ELR (cell line): ENCODE data around the gene GDF3.
"Not testable (repeated sequence)": the region's sequence is repeated elsewhere in the genome, so short reads cannot be mapped to it uniquely, and the experiment has no call there.

Experiments used
- DNase-seq: peaks from one replicate; pipeline ENCODE4 v3.0.0-alpha.2; 2015; ENCODE audit warnings: low read depth

GDF3 gene

DNA sequence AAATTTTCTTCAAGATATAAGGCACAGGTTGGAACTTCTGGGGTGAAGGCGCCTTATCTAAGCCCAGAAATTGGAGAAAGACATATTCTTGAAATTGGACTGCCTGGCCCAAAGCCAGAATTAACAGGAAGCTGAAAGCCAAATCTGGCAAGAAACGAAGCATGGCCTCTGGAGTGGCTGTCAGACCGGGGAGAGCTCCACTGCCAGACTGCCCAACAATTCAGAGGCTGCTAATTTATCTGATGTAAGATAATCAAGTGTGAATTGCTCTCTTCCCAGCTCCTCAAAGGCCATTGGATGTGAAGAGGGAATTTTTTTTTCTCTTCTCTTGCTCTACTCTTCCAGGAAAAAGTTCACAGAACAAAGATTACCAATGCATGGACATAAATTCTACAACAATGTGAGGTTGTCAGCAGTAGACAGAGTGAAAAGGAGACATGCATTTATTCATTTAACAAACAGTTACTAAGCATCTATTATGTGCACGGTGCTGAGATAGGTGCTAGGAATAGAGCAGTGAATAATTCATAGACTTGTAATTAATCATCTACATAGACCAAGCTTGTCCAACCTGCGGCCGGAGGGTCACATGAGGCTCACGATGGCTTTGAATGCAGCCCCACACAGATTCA, at the start of gene GDF3:
GDF3 (minus strand) TSS at position 210 of the 632 bp plus-strand sequence; CDS start at position 163, 47 bp downstream.
- DNase-seq, result no peak

DNA sequence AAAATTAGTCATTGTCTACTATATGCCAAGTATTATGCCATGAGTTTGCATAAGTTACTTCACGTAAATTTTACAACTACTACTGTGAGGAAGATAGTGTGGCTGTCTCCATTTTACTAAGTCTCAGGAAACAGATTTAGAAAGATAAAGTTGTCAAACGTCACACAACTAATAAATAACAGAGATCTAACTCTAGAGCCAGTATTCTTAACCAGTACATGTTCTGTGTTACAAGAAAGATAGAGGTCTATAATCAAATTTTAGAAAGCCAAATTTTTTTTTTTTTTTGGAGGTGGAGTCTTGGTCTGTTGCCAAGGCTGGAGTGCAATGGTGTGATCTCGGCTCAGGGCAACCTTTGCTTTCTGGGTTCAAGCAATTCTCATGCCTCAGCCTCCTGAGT, 37.4 kb upstream of the GDF3 start:
- DNase-seq, result no peak

DNA sequence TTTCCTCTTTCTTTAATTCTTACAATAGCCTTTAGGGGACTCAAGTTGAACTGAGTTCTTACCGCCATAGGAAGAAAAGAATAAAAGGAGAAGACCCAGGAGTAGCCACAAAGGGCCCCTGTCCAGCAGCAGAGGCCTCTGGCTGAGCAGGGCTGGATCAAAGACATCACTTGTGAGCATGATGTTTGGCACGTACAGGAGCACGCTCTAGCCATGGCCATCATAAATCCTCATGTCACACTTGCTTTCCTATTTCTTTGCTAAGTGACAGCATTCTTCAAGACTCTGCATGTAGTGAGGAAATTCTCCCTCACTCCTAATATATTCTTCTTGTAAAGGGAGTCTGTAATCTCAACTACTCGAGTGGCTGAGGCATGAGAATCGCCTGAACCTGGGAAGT, 35.9 kb upstream of the GDF3 start:
- DNase-seq, result no peak

DNA sequence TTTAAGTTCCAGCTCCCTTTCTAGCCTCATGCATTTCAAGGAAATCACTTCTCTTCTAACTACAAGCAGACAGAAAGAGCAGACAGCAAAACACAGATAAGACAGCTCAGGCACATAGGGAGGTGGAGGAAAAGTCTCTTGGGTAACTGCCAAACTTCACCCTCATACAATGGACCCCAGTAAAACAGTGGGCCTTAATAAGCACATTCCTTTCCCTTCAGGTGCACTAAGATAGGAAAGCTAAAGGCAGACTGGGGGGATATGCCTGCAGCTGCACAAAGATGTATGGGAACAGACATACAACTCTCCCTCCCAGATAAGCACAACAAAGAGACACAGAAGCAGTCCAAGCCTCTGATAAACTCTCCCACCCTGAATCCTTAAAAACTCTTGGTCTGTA, 35.4 kb upstream of the GDF3 start:
- DNase-seq, result not testable (repeated sequence)

DNA sequence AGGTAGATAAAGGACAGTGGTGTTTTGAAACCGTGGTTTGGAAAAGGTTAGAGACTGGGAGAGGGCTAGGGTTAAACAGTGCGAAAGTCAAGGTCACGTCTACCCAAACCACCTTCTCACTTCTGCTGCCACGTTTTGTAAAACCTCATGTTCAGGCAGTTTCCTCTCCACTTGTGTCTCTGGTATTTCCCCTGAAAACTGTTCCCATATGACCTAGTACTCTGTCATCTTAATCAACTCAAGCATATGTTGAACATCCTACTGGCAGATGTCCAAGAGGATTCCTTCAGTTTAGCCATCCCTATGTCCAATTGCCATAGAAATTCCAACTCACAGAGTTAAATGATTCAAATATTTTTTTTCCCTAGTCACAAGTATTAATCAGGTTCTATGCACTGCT, 34.2 kb upstream of the GDF3 start:
- DNase-seq, result peak; percentile 26

DNA sequence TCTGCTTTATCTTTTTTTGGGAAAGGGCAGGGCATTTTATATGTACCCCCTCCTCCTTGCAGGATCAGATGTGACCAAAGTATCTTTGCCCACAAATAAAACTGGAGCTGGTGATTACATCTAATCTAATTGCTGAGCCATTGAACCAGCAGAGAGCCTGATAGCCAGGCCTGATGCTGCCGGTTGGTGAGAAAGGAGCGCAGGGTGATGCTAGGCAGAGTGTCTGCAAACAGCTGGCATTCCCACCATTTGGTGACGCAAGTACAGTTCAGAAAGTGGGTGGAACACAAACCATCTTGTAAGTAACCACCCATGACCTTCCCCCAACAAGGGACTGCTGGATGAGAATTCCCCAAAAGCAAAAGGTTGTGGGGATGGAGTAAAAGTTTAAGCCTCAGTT, 28.4 kb upstream of the GDF3 start:
- no peak for DNase-seq

DNA sequence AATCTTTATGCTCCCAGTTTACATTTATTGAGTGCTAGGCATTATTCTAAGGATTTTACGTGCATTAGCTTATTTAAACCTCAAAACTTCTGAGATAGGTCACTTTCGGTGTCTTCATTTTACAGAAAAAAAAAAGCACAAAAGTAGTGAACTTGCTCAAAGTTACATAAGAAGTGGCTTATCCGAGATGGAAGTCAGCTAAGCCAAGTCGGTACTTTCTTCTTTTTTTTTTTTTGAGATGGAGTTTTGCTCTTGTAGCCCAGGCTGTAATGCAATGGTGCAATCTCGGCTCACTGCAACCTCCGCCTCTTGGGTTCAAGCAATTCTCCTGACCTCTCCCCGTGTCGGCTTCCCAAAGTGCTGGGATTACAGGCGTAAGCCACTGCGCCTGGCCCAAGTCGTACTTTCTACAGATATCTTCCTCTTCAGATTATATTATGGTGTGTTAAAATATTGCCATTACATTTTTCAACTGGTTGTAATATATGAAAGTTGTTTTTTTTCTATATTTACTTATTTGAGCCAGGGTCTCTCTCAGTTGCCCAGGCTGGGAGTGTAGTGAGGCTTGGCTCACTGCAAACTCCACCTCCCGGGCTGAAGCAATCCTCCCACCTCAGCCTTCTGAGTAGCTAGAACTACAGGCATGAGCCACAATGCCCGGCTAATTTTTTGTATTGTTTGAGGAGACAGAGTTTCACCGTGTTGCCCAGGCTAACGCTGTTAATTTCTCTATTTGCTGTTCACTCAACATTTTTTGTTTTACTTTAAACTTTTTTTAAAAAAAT, 24.6 kb upstream of the GDF3 start:
- no peak for DNase-seq

DNA sequence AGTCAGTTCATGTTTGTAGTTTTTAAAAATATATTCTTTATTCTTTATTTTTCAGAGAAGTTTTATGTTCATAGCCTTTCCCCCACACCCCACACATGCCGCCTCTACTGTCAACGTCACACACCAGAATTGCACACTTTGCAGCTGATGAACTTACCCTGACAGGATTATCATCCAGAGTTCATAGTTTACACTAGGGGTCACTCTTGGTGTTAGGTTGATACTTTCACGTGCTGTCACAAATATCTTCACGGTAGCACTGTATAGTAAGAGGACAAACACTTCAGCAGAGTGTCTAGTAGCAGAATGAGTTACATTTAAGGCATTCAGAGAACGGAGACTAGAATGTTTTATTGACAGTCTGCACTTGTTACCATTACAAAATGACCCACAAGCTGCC, 20.8 kb upstream of the GDF3 start:
- DNase-seq, result peak; percentile 19

DNA sequence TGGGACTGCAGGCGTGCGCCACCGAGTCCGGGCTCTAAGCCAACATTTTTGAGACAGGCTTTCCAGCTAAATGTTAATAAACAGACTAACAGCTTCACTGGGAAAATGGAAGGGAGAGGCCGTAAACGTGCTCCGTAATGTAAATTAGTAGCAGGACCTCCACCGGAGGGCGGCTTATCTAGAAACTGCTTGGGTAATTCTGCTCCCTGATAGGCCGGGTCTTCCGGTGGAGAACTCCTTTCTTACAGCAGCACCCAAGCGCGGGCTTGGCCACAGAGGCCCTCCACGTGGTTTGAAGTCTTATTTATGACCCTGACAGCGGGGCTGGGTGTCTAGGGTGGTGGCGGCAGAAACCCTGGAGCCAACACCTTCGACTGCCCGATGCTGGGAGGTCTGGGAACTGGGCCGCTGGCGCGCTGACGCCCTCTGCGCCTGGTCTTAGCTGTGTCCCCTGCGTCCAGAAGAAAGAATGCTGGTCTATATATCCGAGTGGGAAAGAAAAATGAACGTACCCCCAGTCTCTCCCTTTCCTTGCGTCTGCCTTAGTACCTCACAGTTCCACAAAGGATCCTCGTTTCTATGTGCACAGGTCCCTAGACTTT, 17.4 kb upstream of the GDF3 start:
- no peak for DNase-seq

DNA sequence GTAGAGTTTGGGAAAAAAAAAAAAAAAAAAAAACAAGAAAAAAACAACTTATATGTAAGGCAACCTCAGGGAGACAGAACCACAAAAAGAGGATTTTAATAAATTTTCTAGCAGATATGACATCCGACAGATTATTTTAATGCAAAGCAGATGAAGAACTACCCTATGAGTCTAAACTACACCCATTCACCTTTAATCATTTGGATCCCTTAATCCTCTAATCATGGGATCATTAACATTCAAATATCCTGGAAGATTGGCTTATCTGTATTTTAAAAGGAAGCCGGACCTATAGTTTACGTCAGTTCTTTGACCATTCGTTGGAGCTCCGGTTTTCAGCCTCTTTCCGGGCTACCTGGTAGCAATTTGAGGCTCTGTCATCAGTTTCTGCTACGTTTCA, 15.6 kb upstream of the GDF3 start, which contains the start of gene DPPA3:
DPPA3 (plus strand) TSS at position 301 of the 400 bp plus-strand sequence. CDS start 138 bp downstream, outside the sequence.
- no peak for DNase-seq

DNA sequence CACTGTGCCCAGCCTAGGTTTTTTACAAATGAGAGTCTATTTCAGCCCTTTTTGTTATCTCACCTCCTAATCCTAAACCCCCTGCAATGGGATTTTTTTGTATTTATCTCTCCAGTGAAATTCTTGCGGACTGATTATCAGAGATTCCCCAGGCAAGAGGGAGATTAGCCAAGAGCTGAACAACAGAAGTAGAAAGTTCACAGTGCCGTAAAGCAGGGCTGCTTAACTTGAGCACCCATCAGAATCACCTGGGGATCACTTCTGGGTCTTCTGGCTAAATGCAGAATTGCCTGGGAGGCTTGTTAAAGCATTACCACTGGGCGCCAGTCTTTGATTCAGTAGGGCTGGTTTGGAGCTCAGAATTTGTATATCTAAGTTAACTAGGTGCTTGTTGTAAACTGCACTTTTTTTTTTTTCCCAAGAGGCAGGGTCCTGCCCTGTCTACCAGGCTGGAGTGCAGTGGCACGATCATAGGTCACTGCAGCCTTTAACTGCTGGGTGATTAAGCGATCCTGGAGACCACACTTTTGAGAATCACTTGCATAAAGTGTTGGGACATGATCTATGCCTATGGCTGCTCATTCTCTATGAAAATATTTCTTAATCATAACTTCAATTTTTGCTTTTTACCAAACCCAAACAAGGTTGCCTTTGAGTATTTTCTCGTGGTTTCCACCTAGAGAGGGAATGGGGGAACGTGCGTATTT, 14.5 kb upstream of the GDF3 start:
- DNase-seq, result no peak

DNA sequence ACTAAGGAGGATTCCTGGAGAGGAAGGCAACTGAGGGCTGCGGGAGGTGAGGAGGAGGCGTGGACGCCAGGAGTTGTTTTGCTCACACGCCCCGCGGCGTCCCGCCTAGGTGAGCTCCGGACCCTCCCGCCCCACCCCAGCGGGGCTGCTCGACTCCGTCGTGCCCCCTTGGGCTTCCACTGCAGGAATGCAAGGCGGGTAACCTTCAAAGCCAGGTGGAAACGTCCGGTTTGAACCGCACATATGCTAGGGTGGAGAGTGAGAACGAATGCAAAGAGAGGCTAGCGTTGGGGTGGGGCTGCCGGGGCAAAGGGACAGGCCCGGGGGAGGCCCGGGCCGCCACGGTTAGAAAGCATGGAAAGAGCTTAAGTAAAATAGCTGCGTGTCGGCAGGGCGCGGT, 10.3 kb upstream of the GDF3 start:
- DNase-seq, result no peak

DNA sequence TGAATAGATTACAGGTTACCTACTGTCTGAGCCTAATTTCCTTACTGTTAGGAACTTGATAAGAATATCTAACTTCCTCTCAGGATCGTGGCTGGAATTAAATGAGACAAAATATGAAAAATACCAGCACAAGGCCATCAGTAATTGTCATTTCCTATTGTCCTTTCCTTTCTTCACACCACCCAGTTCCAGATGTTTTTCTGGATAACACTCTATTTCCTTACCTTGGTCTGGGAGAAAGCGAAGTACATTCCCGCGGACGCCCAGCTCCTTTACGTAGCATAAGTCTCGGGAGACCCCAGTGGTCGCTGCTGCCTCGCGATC, 376 bp downstream of the GDF3 start:
- no peak for DNase-seq

DNA sequence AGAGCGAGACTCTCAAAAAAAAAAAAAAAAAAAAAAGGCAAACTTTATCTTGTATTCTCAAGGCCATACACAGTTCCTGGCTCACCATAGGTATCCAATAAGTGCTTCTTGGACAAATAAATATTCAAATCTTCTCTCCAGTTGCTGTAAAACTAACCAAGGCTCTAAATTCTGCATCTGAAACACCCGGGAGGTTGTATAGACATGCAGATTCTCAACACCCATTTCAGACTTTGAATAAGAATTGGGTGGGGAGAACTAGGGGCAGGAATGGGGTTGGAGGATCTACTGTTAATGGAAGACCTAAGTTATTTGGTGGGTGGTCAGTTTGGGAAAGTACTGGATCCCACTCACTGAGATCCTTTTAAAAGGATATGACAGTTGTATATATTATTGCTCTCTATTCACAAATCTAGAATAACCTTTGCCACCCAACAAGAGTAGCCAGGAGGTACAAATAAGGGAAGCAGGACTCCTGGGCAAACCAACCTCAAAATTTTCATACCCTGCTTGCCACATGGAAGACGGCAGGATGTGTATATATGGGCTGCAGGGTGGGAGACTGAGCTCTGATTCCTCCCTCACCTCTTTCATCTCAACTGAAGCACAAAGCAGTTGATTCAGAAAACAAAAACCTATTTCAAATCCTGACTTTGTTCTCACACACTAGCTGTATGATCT, 879 bp downstream of the GDF3 start:
- DNase-seq, result no peak

DNA sequence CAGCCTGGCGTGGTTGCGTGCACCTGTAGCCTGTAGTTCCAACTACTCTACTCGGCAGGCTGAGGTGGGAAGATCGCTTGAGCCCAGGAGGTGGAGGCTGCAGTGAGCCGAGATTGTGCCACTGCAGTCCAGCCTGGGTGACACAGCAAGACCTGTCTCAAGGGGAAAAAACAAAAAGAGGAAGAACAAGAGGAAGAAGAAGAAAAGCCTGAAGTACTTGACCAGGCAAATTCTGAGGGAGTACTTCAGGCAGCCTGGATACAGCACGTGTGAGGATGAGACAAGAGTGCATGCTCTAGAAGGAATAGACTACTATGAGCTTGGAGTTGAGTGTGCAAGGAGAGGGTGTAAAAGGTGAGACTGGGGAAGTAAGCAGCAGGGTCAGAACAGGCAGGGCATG, 1.8 kb downstream of the GDF3 start:
- DNase-seq, result no peak

DNA sequence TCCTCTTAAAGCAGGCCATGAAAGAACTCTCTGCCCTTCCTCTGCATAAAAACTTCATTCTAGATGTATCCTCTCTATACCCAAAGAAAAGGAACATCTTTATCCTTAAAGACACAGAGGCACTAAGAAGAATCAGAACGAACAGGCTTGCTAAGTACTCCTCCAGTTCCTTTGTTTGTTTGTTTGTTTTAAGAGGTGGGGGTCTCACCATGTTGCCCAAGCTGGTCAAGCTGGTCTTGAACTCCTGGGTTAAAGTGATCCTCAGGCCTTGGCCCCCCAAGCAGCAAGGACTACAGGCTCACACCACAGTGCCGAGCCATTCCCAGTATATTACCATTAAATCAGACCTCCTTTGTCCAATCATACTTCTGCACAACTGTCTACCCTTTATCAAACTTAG, 14.0 kb downstream of the GDF3 start:
- no peak for DNase-seq

DNA sequence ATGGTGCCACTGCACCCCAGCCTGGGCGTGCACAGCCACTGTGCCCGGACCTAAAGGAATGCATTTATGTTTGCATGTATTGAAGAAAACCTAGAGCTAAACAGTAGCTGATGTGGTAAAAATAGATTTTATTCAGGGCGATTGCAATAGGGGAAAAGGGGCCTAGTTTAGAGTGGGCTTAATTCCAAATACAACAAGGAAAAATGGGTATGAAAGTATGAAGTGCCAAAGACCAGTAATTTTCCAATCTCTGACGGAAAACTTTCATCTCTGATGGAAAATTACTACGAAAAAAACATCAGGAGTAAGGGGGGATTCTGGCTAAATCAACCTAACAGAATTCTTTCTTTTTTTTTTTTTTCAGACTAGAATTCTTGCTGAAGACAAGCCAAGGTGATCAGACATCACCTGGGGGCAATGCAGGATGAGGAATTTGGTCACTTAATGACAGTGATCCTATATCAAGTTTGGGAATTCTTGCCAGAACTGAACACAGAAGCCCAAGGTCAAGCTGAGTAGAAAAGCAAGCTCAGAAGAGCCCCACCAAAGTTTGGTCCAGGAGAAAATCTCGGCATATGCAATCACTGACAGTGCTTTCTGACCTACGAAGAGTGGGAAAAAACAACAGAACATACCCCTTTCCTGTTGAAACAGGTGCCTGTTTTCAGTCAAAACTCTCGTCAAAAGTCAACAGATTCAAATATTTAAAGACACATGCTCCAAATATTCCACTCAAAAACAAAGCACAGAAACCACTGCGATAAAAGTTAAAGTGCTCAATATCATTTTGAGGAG, 16.1 kb downstream of the GDF3 start:
- no peak for DNase-seq

DNA sequence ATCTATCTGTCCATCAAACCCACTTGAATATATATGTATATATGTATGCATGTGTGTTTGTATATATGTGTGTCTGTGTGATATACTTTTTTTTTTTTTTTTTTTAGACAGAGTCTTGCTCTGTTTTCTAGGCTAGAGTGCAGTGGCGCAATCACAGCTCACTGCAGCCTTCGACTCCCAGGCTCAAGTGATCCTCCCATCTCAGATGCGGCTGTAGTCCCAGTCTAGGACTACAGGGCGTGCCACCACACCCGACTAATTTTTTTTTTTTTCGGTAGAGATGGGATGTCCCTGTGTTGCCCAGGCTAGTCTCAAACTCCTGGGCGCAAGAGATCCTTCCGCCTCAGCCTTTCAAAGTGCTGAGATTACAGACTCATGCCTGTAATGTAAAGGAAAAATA, 16.8 kb downstream of the GDF3 start:
- no peak for DNase-seq

DNA sequence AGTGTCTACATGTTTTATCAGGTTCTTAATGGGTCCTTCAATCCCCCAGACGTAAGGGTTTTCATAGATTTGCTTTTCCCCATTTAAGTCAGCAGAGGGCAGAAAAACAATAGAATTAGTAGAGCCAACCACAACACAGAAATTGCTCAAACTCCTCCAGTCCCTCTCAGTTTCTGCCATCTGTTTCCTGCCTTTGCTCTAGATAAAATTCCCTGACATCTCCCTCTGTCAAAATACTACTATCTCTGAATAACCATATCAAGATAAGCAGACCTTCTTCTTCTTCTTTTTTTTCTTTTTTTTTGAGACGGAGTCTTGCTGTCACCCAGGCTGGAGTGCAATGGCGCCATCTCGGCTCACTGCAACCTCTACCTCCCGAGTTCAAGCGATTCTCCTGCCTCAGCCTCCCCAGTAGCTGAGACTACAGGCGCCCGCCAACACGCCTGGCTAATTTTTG, 18.1 kb downstream of the GDF3 start:
- DNase-seq, result peak; percentile 60

DNA sequence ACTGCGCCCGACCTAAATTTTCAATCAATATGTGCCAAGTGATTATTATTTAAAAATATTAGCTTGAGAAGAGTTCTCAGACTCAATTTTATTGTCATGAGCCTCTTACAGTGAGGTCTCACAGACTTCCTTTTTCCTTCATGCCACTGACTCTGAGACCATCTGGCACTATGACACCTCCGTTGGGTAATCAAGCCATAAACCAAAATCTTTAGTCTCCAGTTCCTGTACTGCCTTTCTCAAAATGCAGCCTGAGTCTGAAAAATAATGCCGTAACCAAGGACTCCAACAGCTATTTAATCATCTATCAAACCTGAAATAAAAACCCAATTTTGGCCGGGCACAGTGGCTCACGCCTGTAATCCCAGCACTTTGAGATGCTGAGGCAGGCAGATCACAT, 20.1 kb downstream of the GDF3 start:
- not testable (repeated sequence) for DNase-seq

DNA sequence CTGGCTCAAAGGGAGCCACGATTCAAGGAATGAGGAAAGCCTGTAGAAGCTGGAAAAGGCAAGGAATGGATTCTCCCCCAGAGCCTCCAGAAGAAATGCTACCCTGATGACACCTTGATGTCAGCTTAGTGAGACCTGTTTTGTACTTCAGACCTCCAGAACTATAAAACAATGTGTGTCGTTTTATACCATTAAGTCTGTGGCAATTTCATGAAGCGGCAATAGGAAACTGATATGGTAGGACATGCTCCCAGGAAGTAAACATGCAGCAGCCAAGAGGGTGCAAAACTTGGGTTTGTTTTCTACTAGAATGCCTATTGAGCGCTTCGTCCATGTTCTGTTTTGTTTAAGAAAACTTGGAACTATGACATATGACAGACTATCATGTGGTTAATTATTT, 27.4 kb downstream of the GDF3 start:
- DNase-seq, result no peak
